GM12801 (cell line): ENCODE results near the gene ABHD17A.
"Not testable (repeated sequence)": the region's sequence is repeated elsewhere in the genome, so short reads cannot be mapped to it uniquely, and the experiment has no call there.

Experiments used
- TF ChIP-seq, protein P1 (sequence below): IDR thresholded peaks from one replicate; pipeline ENCODE4 v1.5.1; 2011; ENCODE audit warnings: control low read depth; ENCODE audit not compliant: insufficient read length; ENCODE audit errors: extremely low read depth

ABHD17A gene

DNA sequence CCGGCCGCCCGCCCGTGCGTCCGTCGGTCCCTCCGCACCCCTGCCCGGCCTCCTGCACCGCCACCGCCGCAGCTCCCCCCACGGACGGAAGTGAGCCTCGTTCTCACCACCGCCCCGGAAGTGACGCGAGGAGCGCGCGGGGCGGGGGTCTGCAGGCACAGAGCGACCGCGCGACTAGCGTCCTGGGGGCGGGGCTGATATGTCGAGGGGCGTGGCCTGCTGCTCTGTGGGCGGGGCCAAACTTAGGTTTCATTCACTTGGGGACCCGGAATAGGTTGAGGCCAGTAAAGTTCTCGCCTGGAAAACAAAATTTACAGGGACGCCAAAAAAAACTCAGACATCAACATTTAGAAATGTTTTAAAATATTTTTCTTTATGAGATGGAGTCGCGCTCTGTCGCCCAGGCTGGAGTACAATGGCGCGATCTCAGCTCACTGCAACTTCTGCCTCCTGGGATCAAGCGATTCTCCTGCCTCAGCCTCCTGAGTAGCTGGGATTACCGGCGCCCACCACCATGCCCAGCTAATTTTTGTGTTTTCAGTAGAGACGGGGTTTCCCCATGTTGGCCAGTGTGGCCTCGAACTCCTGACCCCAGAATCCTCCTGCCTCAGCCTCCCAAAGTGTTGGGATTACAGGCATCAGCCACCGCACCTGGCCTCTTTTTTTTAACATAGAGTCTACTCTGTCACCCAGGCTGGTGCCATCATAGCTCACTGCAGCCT, at the start of gene ABHD17A:
TSS of gene ABHD17A (minus strand) at position 99 of the 722 bp plus-strand sequence. CDS start 3,930 bp downstream, outside the sequence.
- TF ChIP-seq, protein P1, sequence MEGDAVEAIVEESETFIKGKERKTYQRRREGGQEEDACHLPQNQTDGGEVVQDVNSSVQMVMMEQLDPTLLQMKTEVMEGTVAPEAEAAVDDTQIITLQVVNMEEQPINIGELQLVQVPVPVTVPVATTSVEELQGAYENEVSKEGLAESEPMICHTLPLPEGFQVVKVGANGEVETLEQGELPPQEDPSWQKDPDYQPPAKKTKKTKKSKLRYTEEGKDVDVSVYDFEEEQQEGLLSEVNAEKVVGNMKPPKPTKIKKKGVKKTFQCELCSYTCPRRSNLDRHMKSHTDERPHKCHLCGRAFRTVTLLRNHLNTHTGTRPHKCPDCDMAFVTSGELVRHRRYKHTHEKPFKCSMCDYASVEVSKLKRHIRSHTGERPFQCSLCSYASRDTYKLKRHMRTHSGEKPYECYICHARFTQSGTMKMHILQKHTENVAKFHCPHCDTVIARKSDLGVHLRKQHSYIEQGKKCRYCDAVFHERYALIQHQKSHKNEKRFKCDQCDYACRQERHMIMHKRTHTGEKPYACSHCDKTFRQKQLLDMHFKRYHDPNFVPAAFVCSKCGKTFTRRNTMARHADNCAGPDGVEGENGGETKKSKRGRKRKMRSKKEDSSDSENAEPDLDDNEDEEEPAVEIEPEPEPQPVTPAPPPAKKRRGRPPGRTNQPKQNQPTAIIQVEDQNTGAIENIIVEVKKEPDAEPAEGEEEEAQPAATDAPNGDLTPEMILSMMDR: not testable (repeated sequence)

DNA sequence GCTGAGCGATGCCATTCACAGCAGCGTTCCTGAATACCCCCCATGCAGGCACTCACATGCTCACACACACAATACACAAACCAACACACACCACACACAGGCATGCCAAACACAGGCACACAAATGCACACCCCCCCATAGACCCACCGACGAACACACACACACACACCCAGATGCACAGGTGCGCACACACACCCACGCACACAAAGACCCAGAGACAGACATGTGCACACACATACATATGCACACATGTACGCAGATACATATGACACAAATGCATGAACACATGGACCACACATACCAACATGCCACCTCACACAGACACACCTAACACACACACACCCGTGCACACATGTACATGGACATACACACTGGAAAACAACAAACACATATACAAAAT, 48.6 kb upstream of the ABHD17A start:
- TF ChIP-seq, protein P1: no peak

DNA sequence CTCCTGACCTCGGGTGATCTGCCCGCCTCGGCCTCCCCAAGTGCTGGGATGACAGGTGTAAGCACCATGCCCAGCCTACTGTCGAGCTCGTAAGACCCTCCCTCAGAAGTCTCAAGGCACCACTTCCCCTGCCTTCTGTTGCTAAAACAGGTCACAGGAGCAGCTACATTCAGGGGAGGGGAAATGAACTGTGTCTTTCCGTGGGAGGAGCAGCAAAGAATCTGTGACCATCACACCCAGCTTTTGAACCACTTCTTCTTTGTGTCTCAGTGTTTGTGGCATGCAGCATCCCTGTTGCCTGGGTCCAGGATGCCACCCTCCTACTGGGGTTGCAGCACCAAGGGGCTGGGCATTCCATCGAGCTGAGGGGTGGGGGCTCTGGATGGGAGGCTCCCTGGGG, 47.9 kb upstream of the ABHD17A start:
- TF ChIP-seq, protein P1: no peak

DNA sequence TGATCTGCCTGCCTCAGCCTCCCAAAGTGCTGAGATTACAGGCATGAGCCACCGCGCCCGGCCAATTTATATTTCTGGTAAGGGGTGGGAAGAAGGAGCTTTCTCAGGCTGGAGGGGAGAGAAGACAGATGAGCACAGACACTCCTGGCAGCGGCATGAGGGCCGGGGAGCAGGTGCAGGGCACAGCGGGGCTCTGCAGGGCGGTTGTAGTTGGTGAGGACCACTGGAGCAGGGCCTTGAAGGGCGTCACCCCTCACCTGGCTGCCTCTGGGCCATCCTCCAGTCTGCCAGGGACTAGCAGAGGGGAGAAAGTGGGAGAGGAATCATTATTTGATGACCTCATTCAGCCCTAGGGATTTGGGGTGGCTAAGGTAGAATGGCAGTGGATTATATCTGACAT, 47.1 kb upstream of the ABHD17A start:
- TF ChIP-seq, protein P1: no peak

DNA sequence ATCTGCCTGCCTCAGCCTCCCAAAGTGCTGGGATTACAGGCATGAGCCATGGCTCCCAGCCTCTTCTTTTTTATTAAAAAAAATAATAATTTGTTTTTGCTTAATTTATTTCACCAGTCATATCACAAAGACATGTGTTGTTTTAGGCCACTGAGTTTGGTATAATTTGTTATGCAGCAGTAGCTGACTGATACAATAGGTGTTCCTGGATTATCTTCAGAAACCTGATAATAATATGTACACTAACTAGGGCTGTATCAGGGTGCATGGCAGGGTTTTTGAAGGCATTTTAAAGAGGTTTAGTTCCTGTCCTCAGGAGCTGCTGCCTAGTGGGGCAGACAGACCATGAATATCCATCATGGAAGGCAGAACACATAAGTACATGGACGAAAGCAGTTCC, 46.1 kb upstream of the ABHD17A start:
- TF ChIP-seq, protein P1: no peak

DNA sequence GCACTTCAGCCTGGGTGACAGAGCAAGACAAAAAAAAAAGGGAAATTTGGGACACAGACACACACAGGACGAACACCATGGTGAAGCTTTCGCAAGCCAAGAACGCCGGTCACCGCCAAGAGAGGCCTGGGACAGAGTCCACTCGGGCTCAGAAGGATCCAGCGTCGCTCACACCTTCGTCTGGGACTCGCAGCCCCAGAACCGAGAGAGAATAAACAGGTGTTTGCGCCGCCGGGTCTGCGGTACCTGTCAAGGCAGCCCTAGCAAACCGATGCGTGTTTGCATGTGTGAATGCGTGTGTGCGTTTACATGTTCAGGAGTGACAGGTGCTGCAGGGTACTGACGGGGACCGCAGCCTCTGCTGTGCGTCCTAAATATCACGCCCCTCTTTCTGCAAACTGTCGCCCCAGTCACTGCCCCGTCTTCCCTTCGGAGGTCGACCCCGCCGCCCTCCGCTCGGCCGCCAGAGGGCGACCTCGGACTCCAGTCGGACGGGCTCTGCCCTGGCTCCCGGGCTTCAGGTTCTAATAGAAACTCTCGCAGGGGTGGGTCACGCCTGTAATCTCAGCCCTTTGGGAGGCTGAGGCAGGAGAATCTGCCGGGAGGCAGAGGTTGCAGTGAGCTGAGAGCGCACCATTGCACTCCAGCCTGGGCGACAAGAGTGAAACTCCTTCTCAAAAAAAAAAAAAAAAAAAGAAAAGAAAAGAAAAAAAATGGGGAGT, 43.9 kb upstream of the ABHD17A start:
- TF ChIP-seq, protein P1: no peak

DNA sequence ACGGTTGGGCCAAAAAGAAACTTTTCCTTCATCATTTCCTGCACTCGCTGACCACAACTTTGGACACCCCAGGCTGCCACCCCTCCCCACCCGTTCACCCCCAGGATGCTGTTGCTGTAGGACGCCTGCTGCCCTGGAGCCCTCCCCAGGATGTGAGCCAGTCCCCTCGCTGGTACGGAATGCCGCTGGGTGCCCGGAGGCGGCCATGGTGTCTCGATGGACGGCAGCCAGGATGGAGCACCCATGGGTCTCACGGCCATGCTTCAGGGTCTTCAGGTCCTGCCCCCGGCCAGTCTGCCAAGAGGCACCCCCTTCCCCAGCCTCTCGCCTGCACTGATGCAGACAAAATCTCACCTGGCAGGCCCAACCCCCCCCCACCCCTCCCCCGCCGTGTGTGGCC, 40.2 kb upstream of the ABHD17A start:
- TF ChIP-seq, protein P1: no peak
